HepG2 (cell line): Measurements from ENCODE around the gene PDZD4.

Experiments
- ADNP ChIP-seq: sonication (generic); formaldehyde crosslinking; IDR thresholded peaks from 2 replicates; pipeline ENCODE4 v1.4.0; 2020; ENCODE audit warnings: missing genetic modification reagents
- CTCF ChIP-seq: sonication (generic); formaldehyde crosslinking; IDR thresholded peaks from 2 replicates; pipeline ENCODE4 v1.5.0; 2020; ENCODE audit warnings: mild to moderate bottlenecking, missing genetic modification reagents, moderate library complexity
- E2F1 ChIP-seq: sonication (generic); formaldehyde crosslinking; IDR thresholded peaks from 2 replicates; pipeline ENCODE4 v1.5.0; 2020; ENCODE audit warnings: missing genetic modification reagents
- ELF4 ChIP-seq: sonication (generic); formaldehyde crosslinking; IDR thresholded peaks from 2 replicates; pipeline ENCODE4 v1.5.0; 2020; ENCODE audit warnings: missing genetic modification reagents, mild to moderate bottlenecking, moderate library complexity, borderline replicate concordance
- SIN3B ChIP-seq: fragments of 150-350 bp; IDR thresholded peaks from 2 replicates; pipeline ENCODE4 v1.6.1; 2014; ENCODE audit warnings: low read length
- SMAD1 ChIP-seq: sonication (generic); formaldehyde crosslinking; IDR thresholded peaks from 2 replicates; pipeline ENCODE4 v1.4.0; 2020; ENCODE audit warnings: missing genetic modification reagents, low read depth, mild to moderate bottlenecking, borderline replicate concordance
- YY1 ChIP-seq: IDR thresholded peaks from 2 replicates; pipeline ENCODE4 v1.6.1; 2011; ENCODE audit warnings: low read length, low read depth, moderate library complexity, mild to moderate bottlenecking; ENCODE audit not compliant: insufficient read depth, insufficient replicate concordance
- ZBTB26 ChIP-seq: IDR thresholded peaks from 2 replicates; pipeline ENCODE4 v1.6.1; 2016; ENCODE audit warnings: missing compliant biosample characterization, missing genetic modification reagents, borderline replicate concordance
- ZBTB40 ChIP-seq, 2 experiments: fragments of 450-650 bp in 1 of 2; sonication (generic) in 1 of 2; formaldehyde crosslinking in 1 of 2; IDR thresholded peaks; 2 replicates each; pipeline versions ENCODE4 v1.6.1 to v1.8.0; 2016 to 2022; ENCODE audit warnings: antibody characterized with exemption in 1 of 2, mild to moderate bottlenecking in 1 of 2, missing genetic modification reagents in 1 of 2
- ZNF564 ChIP-seq: sonication (generic); formaldehyde crosslinking; IDR thresholded peaks from 2 replicates; pipeline ENCODE4 v1.8.1; 2023; ENCODE audit warnings: mild to moderate bottlenecking, missing genetic modification reagents
- ZNF720 ChIP-seq: sonication (generic); formaldehyde crosslinking; IDR thresholded peaks from 2 replicates; pipeline ENCODE4 v1.4.0; 2020; ENCODE audit warnings: missing genetic modification reagents
- ZZZ3 ChIP-seq: sonication (generic); formaldehyde crosslinking; IDR thresholded peaks from 2 replicates; pipeline ENCODE4 v1.4.0; 2020; ENCODE audit warnings: missing genetic modification reagents, mild to moderate bottlenecking, borderline replicate concordance
- TF ChIP-seq, protein P1 (sequence below): IDR thresholded peaks from 2 replicates; pipeline ENCODE4 v1.6.1; 2016; ENCODE audit warnings: low read depth, borderline replicate concordance

DNA sequence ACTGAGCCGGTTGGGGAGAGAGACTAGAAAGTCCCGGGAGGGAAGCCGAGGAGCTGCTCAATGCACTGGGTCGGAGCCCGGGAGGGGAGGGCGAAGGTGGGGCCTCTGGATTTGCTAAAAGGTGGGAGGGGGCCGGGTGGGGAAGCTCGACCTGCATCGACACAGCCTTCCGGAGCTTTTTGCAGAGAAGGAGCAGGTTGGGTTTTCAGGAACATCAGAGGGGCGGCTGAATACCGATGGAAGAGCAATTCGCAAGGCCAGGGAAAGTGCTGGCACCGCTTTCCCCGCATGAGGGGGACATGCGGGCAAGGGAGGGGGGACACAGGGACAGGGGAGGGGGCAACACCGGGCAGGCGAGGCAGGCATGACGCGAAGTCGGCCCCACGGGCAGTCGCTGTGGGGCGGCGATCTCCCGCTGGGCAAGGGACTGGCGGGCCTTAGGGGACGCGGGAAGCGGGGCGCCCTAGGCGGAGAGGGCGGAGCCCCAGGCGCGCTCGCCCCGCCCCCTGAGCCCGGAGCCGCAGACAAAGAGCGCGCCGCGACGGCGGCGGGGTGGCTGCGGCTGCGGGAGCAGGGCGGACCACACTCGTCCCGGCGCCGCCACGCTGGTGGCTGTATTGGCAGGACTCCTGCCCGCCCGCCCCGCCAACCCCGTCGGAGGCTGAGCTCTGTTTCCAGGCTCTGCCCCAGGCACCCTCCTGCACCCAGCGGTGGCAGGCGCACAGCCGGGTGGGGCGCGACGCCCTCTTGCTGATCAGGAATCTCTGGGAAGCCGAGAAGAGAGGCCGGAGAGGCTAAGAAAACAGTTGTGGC lies 11.6 kb downstream of the PDZD4 start:
- TF ChIP-seq SMAD1 (CRISPR knock-in tag), result no peak
- no peak for TF ChIP-seq ADNP (CRISPR knock-in tag)
- TF ChIP-seq ZZZ3 (CRISPR knock-in tag), result no peak
- no peak for TF ChIP-seq ZNF720 (CRISPR knock-in tag)
- no peak for TF ChIP-seq ZBTB26 (CRISPR knock-in tag)
- TF ChIP-seq ZNF564 (CRISPR knock-in tag), result no peak
- no peak for TF ChIP-seq YY1
- TF ChIP-seq SIN3B, result no peak
- TF ChIP-seq, protein P1, sequence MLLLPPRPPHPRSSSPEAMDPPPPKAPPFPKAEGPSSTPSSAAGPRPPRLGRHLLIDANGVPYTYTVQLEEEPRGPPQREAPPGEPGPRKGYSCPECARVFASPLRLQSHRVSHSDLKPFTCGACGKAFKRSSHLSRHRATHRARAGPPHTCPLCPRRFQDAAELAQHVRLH (CRISPR knock-in tag), result no peak
- TF ChIP-seq CTCF (CRISPR knock-in tag), result no peak
- no peak for TF ChIP-seq ZBTB40 (IDR thresholded peaks at IDR 0.05)
- no peak for TF ChIP-seq ZBTB40 (CRISPR knock-in tag; IDR thresholded peaks at IDR 0.05)
- TF ChIP-seq E2F1 (CRISPR knock-in tag), result no peak
- TF ChIP-seq ELF4 (CRISPR knock-in tag), result no peak
